Fibroblast of lung (primary cell): ENCODE measurements around the gene CPTP.

Experiments used
- EZH2 ChIP-seq: IDR thresholded peaks from 2 replicates; pipeline ENCODE4 v1.5.1; 2012; ENCODE audit warnings: low read length, control low read depth, mild to moderate bottlenecking; ENCODE audit errors: missing control alignments
- TF ChIP-seq, protein P1 (sequence below), 2 donors: IDR thresholded peaks in 1 of 2; conservative IDR thresholded peaks in 1 of 2; 1 replicate in 1 of 2; 2 replicates in 1 of 2; pipeline ENCODE4 v1.5.1; 2011 to 2012; ENCODE audit warnings: low read length in 2 of 2, control low read depth in 1 of 2, inconsistent platforms in 1 of 2, low read depth in 1 of 2, mild to moderate bottlenecking in 1 of 2

DNA sequence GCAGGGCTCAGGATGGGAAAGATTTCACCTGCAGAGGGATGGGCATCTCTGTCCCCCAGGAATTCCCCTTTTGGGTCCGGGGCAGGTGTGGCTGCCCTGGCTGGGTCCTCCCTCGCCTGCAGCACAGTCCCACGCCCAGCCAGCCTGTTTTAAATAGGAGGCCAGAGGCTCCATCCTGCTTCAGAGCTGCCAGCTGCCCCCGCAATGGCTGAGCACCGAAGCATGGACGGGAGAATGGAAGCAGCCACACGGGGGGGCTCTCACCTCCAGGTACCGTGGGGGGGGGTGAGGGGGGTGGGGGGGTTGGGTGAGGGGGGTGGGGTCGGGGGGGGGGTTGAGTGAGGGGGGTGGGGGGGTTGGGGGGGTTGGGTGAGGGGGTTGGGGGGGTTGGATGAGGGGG lies 40.8 kb upstream of the CPTP start:
- TF ChIP-seq, protein P1, sequence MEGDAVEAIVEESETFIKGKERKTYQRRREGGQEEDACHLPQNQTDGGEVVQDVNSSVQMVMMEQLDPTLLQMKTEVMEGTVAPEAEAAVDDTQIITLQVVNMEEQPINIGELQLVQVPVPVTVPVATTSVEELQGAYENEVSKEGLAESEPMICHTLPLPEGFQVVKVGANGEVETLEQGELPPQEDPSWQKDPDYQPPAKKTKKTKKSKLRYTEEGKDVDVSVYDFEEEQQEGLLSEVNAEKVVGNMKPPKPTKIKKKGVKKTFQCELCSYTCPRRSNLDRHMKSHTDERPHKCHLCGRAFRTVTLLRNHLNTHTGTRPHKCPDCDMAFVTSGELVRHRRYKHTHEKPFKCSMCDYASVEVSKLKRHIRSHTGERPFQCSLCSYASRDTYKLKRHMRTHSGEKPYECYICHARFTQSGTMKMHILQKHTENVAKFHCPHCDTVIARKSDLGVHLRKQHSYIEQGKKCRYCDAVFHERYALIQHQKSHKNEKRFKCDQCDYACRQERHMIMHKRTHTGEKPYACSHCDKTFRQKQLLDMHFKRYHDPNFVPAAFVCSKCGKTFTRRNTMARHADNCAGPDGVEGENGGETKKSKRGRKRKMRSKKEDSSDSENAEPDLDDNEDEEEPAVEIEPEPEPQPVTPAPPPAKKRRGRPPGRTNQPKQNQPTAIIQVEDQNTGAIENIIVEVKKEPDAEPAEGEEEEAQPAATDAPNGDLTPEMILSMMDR (conservative IDR thresholded peaks at IDR 0.05 in 1 of 2, IDR thresholded peaks at IDR 0.05 in 1 of 2; ENCODE audit: low read depth in 1 of 2, low read length in 2 of 2), result no peak
- TF ChIP-seq EZH2, result no peak
